HuH-7.5 (cell line): Measurements from ENCODE around the gene CAMK1.

Experiments
- DNase-seq: peaks from one replicate; pipeline ENCODE4 v3.0.0; 2011; ENCODE audit warnings: low spot score

CAMK1 gene

DNA sequence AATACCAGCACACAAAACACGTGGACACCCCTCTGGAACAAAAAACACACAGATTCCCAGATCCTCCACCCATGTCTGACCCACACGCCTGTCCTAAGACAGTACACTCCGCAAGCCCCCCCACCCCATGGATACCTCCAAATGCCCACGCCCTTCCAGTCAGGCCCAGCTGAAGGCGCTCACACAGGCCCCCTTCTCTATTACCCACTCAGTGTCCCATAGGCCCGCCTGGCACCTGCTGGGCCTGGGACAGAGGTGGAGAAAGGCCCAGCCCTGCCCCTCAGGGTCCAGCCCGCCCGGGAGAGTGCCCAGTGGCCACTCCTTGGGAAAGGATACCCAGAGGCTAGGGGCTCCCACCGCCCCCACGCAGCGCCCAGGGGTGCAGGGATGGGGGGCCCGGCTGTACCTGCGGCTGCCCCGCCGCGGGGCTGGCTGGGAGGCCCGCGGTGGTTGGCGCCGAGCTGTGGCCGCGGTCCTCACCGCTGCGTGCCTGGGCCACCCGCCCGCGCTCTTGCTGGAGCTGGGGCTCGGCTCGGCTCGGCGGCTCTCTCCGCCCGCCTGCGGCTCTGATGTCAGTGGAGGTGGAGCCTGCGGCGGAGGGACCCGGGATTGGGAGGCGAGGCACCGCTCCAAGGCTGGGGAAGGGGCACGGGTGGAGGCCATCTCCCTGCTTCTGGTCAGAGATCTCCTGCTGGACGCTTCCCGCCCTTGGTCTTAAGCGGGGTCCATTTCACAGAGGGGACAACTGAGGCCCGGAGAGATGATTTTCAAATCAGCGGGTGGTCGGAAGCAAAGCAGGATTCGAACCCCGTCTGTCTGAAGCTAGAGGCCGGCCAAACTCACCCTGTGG, at the start of gene CAMK1:
Gene CAMK1, minus strand, starts transcription at position 522 of the 850 bp plus-strand sequence. CDS start 2,198 bp downstream, outside the sequence.
- peak; percentile 96 for DNase-seq

DNA sequence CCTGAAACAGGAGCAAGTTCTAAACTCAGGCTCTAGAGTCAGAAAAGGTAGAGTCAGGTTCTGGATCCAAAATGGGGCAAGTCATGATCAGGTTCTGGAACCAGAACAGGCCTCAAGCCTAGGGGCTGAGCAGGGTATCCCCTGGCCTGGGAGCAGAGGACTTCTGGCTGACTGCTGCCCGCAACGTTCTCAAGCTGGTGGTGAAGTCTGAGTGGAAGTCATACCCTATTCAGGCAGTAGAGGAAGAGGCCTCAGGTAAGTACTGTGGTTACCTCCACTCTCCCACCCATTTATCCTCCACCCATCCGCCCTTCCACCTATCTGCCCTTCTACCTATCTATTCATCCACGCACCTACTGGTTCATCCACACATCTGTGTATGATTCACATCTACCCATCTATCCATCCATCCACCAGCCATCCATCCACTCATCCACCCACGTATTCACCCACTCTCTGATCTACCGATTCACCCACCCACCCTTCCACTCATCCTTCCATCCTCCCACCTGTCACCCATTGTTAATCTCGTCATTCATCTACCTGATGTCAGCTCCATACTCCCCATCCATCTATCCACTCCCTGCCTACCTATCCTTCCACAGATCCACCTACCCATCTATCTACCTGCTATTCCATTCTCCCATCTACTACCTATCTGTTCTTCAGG, 49.1 kb upstream of the CAMK1 start:
- no peak for DNase-seq

DNA sequence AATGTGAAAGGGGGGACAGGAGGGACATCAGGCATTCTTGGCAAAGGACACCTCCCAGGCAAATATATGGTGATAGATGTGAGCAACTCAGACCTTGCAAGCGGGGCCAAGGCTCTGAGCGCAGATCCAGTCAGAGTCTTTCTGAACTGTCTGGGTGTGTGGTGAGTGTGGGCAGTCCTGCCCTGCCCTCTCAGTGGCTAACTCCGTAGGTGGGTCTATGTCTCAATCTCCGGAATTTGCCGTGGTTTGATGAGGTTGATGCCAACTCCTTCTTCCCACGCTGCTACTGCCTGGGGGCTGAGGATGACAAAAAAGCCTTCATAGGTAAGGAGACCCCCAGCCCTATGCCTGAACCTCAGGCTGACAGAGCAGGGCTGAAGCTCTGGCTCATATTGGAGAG, 47.7 kb upstream of the CAMK1 start:
- no peak for DNase-seq

DNA sequence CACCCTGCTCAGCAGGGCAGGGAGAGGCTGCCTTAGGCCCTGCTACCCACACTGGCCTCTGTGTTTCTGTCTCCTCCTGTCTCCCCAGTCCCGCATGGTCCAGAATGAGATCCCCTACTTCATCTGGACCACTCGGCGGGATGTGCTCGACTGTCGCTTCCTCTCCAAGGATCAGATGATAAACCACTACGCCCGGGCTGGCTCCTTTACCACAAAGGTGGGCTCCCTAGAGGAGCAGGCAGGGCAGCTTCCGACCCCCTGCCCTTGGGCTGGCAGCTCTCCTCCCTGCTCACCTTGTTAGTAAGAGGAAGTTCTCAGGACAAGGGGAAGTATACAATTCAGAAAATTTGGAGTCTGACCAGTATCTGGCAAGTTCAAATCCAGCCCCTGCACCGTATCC, 46.2 kb upstream of the CAMK1 start:
- no peak for DNase-seq

DNA sequence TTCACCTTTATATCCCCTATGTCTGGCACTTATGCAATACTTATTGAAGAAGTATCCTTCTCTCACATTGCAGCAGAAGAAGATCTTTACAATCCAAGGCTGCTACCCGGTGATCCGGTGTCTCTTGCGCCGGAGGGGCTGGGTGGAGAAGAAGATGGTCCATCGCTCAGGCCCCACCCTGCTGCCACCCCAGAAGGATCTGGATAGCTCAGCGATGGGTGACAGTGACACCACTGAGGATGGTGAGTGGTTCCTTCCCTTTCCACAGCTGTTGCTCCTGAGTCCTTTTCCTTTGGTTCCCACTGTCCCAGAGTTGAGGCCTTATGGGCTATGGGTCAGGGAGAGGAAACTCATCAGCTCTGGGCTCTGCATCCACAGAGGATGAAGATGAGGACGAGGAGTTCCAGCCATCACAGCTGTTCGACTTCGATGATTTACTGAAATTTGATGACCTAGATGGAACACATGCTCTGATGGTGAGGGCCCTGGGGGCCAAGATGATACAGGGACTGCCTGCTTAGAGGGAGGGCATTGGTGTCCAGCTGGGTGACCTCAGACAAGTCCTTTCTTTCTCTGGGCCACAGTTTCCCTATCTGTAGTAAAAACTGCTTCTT, 43.2 kb upstream of the CAMK1 start:
- DNase-seq: no peak

DNA sequence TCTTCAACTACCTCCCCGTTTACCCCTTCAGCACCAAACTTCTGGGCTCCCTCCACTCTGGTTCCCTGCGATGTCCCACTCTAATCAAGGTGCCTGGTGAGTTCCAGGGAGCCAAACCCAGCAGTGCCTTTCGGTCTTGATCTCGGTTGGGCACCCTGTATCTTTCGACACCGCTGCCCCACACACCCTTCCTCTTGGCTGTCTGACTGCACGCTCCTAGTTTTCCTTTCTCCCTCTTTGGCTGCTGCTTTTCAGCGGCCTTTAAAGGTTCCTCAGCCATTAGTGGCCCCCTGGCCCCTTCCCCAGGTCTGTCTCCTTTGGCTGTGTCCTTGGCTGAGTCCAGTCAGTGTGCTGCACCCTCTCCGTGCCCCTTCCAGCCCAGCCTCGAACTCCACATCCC, 41.1 kb upstream of the CAMK1 start:
- no peak for DNase-seq

DNA sequence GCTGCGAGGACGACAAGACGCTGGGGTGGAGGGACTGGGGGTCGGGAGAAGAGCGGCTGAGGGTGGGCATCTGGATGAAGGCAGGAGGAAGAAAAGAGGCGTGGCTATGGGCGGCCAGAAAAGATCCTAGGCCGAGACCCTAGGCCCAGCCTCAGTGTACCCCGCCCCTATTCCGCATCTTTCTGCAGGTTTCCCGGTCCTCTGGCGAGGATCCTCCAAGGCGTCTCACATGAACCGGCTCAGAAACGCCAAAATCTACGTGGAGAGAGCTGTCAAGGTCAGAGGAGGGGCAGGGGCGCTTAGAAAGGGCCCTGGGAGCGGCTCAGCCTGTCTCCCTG, 40.7 kb upstream of the CAMK1 start:
- no peak for DNase-seq

DNA sequence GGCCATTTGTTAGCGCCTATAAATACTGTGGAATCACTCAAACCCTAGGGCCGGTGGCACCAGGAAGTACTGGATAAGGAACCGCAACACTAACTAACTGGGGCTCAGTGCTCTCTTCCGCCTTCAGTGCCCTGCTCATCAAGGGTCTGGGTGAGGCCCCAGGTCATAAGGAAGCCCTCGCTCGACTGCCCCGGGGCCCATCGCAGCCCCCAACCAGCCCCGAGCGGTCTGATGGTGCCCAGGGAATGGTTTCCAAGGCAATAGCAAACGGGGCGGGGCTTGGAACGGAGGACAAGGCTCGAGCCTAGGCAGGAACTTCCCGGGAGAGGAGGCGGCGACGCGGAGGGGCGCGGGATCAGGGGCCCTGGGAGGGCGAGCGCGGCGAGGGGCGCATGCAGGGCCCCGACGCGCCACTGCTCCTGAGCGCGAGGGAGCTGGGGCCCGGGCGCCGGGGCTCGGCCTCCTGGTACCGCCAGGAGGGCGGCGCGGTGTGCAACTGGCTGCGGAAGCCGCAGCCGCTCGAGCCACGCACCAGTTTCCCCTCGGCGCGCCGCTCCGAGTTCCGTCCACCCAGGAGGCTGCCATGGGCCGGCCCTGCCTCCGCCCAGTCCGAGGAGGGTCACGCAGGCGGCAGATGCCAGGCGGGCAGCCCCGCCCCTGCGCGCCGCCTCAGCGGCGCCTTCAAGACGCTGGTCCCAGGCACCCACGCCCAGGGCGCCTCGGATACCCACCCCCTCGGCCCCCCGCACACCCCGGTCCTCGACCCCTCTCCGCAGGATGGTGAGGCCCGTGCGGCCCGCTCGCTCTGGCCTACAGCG, 40.1 kb upstream of the CAMK1 start, which contains the start of gene TTLL3:
Gene TTLL3, plus strand, starts transcription at position 648 of the 818 bp plus-strand sequence. CDS start 400 bp downstream, outside the sequence.
- DNase-seq: peak; percentile 88

DNA sequence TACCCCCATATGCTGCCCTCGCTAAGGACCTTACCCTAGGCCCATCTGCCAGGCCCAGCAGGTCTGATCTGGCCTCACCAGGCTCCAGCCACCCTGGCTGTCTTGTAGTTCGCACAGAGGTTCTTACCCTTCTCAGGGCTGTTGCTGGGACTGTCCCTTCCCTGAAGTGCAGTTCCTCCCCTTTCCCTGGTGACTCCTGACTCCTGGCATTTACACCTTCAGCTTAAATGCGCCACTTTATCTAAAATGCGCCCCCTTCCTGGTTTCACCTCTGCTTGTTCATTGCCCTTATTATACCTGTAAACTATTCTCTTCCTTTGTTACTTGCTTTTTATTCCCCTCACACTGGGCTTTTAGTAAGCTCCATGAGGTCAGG, 39.5 kb upstream of the CAMK1 start:
- no peak for DNase-seq

DNA sequence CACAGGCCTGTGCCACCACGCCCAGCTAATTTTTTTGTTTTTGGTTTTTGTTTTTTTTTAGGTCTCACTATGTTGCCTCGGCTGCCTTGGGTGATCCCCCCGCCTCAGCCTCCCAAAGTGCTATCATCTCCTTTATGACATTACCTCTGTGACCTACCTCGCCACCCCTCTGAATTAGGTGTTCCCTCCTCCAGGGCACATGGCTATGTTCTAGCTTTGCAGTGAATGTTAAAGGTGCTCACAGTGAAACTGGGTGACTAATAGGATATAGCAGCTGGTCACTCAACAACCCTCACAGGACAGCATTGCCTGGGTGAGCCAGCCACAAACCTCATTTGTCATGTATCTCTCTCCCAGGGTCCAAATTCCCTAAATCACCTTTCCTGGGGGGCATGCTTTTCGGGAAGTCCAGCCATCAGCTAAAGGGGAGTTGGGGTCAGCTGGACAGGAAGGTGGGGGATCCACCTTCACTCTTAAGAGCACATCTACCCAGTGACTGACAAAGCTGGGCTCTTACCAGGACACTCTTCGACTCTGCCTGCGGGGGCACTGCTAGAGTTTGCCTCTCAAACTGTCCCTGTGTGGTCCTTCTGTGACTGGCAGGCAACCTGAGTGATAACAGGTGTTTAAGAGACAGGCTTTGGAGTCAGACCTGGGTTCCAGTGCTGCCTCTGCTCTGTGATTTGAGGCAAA, 38.7 kb upstream of the CAMK1 start:
- peak; percentile 83 for DNase-seq

DNA sequence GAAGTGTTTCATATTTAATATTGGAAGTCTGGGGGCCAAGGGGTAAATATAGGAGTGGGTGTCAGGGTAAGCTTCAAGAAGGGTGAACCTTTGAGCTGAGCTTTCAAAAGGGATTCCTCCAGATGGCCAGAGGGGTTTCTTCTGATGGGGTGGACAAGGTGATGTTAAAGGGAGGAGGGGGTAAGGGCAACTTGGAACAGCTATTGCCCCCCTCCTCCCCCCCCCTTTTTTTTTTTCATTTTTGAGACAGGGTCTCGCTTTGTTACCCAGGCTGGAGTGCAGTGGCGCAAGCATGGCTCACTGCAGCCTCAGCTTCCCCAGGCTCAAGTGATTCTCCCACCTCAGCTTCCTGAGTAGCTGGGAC, 38.2 kb upstream of the CAMK1 start:
- no peak for DNase-seq

DNA sequence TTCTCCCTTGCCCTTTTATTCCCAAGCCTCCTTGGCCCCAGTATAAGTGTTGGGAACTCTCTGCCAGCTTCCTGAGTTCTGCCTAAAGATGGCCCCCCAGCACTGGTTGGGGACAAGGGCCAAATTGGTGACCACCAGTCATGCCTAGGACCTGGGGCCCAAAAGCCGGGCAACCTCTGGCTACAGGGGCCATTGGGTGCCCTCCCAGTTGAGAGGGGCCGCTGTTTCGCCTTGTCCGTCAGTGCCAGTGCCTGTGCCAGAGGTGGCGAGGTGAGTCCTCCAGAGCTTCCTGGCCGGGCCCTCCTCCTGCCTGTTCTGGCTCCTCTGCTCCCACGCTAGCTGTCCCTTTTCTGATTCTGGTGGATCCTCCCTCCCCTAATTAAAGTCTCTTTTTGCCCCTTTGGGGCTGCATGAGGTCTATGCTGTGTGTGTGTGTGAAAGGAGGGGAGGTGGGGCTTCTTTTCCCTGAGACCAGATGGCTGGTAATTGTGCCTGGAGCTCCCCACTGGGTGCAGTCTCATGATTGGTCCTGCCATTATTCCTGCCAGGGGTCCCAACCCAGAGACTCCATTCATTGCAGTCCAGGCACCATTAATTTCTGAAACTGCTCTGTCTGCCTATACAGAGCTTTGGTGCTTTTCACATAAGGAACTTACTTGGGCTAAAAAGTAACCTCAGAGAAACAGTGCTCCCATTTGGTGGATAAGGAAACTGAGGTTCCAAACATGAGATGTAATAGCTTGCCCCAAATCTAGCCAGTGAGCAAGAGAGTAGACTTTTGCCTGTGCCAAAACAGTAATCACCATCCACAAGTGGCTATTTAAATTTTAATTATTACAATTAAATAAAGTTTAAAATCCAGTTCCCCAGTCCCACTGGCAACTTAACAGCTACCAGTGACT, 37.2 kb upstream of the CAMK1 start:
- no peak for DNase-seq

DNA sequence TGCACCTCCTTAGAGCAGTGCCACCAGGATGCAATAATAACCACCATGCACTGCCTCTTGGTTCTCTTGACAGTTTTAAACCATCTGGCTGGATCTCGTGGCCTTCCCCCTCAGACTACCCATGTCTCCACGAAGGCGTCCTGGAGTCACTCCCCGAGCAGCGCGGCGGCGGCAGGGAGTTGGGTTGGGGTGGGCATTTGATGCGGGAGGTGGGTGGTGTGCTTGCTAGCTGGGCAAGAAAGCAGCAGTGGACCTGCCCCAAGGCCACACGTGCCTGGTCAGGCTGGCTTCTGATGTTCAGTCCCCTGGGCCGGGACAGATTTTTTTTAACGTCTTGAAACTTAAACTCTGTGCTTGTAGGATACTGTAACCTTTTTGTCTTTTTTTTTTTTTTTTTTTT, 36.4 kb upstream of the CAMK1 start:
- no peak for DNase-seq

DNA sequence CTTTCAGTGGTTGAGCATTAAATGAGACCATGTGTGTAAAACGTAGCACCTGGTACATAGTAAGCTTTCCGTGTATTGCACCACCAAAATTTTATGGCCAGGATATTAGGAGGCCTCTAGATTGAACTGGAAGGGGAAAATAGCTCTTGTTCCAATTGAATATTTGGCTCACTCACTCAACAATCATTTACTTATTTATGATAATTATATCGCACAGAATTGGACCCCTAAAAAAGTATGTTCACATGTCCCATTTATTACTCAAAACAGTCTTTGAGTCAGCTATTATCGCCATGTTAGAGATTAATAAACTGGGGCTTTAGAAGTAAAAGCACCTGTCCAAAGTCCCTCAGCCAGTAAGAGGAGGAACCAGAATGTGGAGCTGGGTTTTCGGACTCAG, 35.2 kb upstream of the CAMK1 start:
- no peak for DNase-seq

DNA sequence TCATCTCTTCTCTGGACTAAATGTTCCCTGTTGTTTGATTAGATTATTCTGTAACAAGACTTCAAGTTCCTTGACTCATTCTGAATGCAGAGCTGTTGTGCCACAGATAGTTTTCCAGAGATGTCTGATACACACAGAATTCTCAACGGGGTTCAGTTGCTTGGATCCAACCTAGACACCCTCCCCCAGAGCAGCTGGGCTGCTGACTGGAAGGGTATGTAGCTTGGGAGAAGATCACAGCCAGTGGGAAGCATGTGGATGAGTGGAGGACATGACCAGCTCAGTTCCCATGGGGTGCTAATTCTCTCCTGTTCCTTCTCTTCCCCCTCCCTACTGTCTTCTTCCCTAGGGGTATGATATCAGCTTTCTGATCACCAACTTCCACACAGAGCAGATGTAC, 33.7 kb upstream of the CAMK1 start:
- DNase-seq: no peak

DNA sequence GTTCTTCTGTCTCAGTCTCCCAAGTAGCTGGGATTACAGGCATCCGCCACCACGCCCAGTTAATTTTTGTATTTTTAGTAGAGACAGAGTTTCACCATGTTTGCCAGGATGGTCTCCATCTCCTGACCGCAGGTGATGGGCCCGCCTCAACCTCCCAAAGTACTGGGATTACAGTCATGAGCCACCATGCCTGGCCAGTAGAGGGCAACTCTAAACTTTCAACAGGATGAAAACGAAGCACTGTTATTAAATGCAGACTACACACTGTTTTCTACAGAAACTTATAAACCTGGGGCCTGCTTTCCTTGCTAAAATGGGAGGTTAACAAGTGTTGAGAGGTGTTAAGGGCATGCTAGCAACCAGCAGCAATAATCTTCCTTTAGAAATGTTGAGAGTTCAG, 30.8 kb upstream of the CAMK1 start:
- no peak for DNase-seq

DNA sequence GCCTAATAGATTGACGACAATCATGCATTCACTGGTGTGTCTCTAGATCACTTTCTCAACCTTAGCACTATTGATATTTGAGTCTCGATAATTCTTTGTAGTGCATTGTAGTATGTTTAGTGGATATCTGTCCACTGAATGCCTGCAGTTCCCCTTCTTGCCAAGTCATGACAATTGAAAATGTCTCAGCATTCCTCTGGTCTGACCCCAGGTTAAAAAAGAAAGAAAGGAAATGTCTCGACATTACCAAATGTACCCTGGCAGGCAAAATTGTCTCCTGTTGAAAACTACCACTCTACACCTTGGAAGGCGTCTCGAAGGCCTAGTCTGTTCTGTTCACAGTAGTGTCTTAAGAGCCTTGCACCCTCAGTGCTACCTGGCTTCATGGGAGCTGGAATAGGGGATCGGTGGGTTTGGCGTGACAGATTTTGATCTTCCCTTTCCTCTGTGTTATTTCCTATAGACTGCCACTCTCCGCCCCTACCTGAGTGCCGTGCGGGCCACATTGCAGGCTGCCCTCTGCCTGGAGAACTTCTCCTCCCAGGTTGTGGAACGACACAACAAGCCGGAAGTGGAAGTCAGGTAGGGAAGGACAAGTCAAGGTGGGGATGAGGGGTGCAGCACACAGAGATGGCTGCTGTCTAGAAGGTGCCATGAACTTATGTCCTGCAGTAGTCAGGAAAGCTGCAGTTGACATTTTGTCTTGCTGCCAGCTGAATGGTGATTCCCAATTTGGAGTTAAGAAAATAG, 27.6 kb upstream of the CAMK1 start:
- no peak for DNase-seq

DNA sequence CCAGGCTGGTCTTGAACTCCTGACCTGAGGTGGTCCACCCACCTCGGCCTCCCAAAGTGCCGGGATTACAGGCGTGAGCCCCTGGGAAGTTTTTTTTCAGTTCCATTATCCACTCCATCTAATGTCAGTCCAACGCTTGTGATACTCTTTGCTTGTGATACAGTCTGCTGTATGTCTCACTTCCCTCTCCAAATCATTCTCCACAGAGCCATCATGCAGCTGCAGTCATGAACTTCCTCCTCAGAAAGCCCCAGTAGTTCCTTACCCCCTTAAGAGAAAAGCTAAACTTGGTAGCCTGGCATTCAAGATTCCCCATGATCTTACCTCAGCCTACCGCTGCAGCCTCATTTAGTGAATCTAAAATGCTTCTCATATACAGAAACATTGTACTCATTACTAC, 25.5 kb upstream of the CAMK1 start:
- DNase-seq: no peak

DNA sequence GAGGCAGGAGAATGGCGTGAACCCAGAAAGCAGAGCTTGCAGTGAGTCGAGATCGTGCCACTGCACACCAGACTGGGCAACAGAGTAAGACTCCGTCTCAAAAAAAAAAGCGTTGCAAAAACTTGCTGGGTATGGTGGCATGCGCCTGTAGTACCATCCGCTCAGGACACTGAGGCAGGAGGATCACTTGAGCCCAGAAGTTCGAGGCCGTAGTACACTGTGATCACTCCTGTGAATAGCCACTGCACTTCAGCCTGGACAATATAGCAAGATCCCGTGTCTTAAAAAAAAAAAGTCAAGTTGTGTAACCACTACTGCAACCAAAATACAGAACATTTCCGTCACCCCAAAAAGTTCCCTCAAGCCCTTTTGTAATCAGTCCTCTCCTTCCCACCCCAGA, 24.7 kb upstream of the CAMK1 start:
- no peak for DNase-seq

DNA sequence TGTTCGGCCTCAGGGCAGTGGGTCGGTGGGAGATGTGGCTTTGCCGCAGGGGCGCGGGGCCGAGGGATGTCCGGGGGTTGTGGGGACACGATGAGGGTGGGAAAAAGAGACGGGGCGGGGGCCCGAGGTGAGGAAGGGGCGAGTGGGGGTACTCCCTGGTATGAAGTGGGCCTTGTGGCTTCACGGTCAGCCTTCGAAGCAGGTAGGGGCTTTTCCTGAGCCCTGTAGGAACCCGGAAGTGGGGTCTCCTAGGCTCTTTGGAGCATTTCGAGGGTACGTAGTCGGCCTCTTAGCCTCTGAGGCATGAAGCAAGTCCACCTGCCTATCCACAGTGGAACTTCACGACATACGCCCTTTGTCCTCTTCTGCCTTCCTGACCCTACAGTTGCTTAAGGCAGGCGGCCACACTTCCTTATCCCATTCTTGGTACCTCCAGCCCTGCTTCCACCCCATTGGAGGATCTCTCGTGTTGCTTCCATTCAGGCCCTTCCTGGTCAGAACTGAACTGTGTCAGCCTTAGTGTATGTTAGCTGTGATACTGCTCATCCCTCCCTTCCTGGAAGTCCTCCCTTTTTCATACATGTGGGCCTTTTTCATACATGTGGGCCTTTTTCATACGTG, 23.5 kb upstream of the CAMK1 start:
- no peak for DNase-seq
